AG04450 (cell line): Measurements from ENCODE around the gene DAPP1. TPM values are rescaled to one million over a fixed set of nuclear protein-coding genes. Genes with fewer than 3 reads are reported as not detected.

Experiments
- CTCF ChIA-PET: fragments of 300-600, 350-600 bp; formaldehyde crosslinking; extraction: SDS; loops from one replicate; lab custom pipeline; 2022; ENCODE audit warnings: antibody characterized with exemption, inconsistent platforms; lab: Charles Lee
- POLR2A ChIA-PET: fragments of 350-600 bp; formaldehyde crosslinking; extraction: SDS; loops from one replicate; lab custom pipeline; 2021; ENCODE audit warnings: antibody characterized with exemption, inconsistent platforms; lab: Yijun Ruan, JAX
- DNase-seq: peaks from one replicate; pipeline ENCODE4 v3.0.0-alpha.2; 2011; ENCODE audit warnings: low read depth, low spot score
- H3K27ac ChIP-seq: one replicate; pipeline ENCODE4 v1.5.1; 2012; ENCODE audit warnings: low read depth, low read length, control low read depth
- H3K27me3 ChIP-seq: one replicate; pipeline ENCODE4 v1.6.0; 2012; ENCODE audit warnings: low read length; ENCODE audit not compliant: control insufficient read depth, insufficient read depth
- H3K4me3 ChIP-seq: 2 replicates; pipeline ENCODE4 v1.5.1; 2011; ENCODE audit warnings: mild to moderate bottlenecking, low read depth, low read length, control low read depth
- H3K9me3 ChIP-seq: 2 replicates; pipeline ENCODE4 v1.5.1; 2012; ENCODE audit warnings: low read length; ENCODE audit not compliant: control insufficient read depth, insufficient read depth
- polyA plus RNA-seq: library from polyadenylated mRNA; depleted of rRNA; stranded (reverse); fragments of >200 nt; gene quantifications from 2 replicates; pipeline ENCODE4 v1.2.3, GENCODE V29; 2011
- TF ChIP-seq, protein P1 (sequence below): IDR thresholded peaks from 2 replicates; pipeline ENCODE4 v1.5.1; 2011; ENCODE audit warnings: low read depth, low read length, control low read depth, inconsistent platforms

DAPP1 gene
- polyA plus RNA-seq, 1 experiment: not detected

DNA sequence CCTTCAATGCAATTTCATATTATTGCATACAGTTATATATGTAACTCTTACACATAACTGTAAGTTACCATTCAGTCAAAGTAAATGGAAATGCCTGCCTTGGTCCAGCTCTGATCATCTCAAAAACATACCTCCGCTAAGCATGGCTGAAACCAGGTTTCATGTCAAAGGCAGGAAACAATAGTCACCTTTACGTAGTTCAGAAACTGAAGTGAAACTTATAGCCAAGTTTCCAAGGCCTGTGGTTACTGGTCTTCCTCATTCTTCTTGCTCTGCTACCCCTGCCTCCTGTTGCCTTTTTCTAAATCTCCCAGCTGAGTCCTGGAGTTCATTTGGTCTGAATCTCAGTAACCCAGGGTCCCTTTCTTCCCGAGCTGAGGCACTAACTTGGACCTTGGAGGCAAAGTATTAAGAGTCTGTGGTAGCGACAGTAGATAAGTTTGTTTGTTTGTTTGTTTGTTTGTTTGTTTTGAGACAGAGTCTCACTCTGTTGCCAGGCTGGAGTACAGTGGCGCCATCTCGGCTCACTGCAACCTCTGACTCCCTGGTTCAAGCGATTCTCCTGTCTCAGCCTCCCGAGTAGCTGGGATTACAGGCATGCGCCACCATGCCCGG, 30.8 kb downstream of the DAPP1 start:
- no peaks in the 10 kb centered on the region for H3K9me3 ChIP-seq
- H3K27ac ChIP-seq: no peak overlapping the region
- DNase-seq: no peak
- POLR2A ChIA-PET: no interaction called here
- TF ChIP-seq, protein P1, sequence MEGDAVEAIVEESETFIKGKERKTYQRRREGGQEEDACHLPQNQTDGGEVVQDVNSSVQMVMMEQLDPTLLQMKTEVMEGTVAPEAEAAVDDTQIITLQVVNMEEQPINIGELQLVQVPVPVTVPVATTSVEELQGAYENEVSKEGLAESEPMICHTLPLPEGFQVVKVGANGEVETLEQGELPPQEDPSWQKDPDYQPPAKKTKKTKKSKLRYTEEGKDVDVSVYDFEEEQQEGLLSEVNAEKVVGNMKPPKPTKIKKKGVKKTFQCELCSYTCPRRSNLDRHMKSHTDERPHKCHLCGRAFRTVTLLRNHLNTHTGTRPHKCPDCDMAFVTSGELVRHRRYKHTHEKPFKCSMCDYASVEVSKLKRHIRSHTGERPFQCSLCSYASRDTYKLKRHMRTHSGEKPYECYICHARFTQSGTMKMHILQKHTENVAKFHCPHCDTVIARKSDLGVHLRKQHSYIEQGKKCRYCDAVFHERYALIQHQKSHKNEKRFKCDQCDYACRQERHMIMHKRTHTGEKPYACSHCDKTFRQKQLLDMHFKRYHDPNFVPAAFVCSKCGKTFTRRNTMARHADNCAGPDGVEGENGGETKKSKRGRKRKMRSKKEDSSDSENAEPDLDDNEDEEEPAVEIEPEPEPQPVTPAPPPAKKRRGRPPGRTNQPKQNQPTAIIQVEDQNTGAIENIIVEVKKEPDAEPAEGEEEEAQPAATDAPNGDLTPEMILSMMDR: no peak
- no peak overlapping the region for H3K4me3 ChIP-seq
- peaks cover 4% of the 10 kb centered on the region for H3K27me3 ChIP-seq
- CTCF ChIA-PET: no interaction called here

DNA sequence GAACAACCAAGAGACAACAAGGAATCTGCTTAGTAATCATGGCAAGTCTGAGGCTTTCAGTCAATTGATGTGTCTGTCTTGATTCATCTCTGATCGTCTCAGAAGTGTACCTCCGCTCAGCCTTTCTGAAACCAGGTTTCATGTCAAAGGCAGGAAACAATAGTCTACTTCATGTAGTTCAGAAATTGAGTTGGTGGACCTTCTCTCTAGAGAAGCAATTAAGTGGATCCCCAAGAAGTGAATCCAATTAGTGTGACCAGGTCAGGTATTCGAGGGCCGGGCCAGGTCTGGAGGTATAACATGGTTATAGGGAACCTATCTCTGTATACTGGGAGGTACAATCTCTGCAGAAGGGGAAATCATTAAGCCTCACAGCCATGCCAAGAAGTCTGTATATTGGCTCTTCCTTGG, 32.0 kb downstream of the DAPP1 start:
- peaks cover 5% of the 10 kb centered on the region for H3K27me3 ChIP-seq
- H3K27ac ChIP-seq: no peak overlapping the region
- no peaks in the 10 kb centered on the region for H3K9me3 ChIP-seq
- POLR2A ChIA-PET: no interaction called here
- no peak overlapping the region for H3K4me3 ChIP-seq
- TF ChIP-seq, protein P1: no peak
- DNase-seq: no peak
- CTCF ChIA-PET: no interaction called here

DNA sequence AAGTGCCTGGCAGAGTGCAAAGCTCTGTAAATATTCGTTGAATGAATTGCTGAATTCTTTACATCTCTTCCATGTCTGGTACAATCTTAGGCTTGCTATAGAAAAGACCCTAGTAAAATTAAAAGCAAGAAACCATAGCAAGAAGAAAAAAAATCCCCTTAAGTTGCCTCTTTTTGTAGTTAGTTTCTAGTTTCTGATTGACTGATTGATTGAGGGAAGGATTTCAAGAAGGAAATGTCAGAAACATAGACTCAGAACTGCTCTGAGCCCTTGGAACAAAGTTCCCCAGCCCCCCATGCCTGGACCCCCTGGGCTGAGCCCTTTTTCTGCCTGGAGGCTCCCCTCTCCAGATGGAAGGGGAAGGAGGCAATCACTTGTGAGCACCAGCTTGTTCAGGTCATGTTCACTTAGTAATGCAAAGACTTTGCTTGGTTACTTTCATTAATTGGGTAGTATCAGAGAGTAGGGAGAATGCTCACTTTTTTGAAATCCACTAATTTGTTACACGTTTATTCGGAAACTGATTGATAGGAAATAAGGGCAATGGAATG, 35.6 kb downstream of the DAPP1 start:
- TF ChIP-seq, protein P1: no peak
- DNase-seq: no peak
- Histone ChIP-seq H3K27me3 (peaks cover 5% of the 10 kb centered on the region), H3K9me3 (no peaks in the 10 kb centered on the region), H3K27ac (no peak overlapping the region), H3K4me3 (no peak overlapping the region)
- ChIA-PET CTCF (interaction anchor here (1.6 kb wide), 1 partner anchor 41 kb away, joined by 6 read pairs; no protein-coding TSS in a partner anchor), POLR2A (no interaction called here)

DNA sequence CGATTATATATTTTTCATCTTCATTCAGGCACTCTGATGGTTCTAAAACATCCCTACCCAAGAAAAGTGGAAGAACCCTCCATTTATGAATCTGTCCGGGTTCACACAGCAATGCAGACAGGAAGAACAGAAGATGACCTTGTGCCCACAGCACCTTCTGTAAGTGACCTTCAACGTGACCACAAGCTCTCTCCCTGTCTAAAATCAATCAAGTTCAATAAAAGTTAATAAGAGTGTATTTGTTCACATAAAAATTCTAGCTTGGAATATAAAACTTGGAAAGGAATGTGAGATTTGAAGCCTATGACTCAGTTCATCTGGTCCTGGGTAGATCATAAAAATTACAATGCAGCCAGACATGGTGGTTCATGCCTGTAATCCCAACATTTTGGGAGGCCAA, 36.6 kb downstream of the DAPP1 start:
- H3K27ac ChIP-seq: no peak overlapping the region
- CTCF ChIA-PET: interaction anchor here (1.6 kb wide), 1 partner anchor 42 kb away, joined by 6 read pairs; no protein-coding TSS in a partner anchor
- TF ChIP-seq, protein P1: no peak
- no peak overlapping the region for H3K4me3 ChIP-seq
- no peak for DNase-seq
- H3K27me3 ChIP-seq: peaks cover 5% of the 10 kb centered on the region
- POLR2A ChIA-PET: no interaction called here
- H3K9me3 ChIP-seq: no peaks in the 10 kb centered on the region

DNA sequence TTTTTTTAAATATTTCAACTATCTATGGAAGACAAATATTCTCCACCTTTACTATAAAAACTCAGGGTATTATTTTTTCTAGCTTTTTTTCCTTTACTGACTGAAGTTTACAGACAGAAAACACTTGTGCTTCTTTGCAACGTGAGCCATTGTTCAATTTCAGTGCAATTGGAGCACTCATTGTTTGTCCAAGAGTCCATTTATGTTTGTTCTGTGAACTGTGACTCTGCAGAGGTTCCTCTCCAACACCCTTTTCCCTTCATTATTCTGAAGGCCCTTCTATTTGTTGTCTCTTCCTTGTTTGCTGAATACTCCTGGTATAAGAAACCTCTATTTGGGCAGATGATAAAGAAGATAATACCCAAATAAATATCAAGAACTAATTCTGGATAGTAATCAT, 37.4 kb downstream of the DAPP1 start:
- ChIA-PET POLR2A (no interaction called here), CTCF (interaction anchor here (1.6 kb wide), 1 partner anchor 43 kb away, joined by 6 read pairs; no protein-coding TSS in a partner anchor)
- DNase-seq: no peak
- H3K9me3 ChIP-seq: no peaks in the 10 kb centered on the region
- TF ChIP-seq, protein P1: no peak
- H3K4me3 ChIP-seq: no peak overlapping the region
- no peak overlapping the region for H3K27ac ChIP-seq
- H3K27me3 ChIP-seq: peaks cover 5% of the 10 kb centered on the region
